GM18499 (cell line): ENCODE measurements around the gene GLE1.
"Not testable (repeated sequence)": the region's sequence is repeated elsewhere in the genome, so short reads cannot be mapped to it uniquely, and the experiment has no call there.

Experiments
- ATAC-seq: cut with Tn5 transposase; IDR thresholded peaks from one replicate; pipeline ENCODE4 v1.9.1; 2021; ENCODE audit warnings: moderate number of reproducible peaks; ENCODE audit not compliant: insufficient read depth, unreplicated experiment

GLE1 gene

DNA sequence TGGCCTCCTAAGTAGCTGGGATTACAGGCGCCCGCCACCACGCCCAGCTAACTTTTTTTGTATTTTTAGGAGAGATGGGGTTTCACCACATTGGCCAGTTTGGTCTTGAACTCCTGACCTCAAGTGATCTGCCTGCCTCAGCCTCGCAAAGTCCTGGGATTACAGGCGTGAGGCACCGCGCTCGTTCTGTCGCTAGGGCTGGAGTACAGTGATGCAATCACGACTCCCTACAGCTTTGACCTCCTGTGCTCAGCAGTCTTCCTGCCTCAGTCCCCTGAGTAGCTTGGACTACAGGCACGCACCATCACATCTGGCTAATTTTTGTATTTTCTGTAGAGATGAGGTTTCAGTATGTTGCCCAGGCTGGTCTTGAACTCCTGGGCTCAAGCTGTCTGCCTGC, 82.4 kb downstream of the GLE1 start:
- not testable (repeated sequence) for ATAC-seq

DNA sequence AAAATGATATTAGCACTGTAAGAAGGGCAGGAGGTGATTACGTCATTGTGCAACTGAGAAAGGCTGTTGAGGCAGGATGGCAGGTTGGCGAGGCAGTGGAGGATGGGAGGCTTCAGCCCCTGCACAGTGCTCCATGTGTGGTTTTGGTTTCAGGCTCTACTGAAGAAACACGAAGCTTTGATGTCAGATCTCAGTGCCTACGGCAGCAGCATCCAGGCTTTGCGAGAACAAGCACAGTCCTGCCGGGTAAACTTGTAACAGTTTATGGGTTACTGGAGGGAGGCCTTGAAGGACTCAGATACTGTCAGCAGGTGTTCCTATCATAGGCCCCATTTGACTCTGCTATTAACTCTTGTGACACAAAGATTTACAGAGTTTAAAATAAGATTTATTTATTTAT, 82.9 kb downstream of the GLE1 start:
- no peak for ATAC-seq

DNA sequence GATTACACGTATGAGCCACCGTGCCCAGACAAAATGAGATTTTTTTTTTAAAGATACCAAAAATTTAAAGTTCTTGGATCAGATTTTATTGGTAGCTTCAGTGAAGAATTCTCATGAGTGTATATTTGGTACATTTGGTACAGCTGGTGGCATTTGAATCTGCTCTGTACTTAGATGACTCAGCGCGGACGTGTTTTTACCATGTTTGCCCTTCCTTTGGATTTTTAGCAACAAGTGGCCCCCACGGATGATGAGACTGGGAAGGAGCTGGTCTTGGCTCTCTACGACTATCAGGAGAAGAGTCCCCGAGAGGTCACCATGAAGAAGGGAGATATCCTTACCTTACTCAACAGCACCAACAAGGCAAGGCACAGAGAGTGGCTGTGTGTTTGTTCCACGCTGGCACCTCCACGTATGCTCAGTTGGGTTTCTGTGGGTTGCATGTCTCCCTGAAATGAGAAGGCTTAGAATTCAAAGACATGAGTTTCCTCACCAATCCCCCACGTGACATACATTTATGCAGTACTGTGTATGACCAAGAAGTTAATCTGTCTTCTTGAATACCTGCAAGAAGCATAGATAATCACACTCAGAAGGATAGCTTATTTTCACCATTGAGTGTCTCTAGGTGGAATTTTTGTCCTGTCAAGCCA, 84.2 kb downstream of the GLE1 start:
- ATAC-seq, result no peak
